ENCODE data around the gene MUC21. TPM values are rescaled to one million over a fixed set of nuclear protein-coding genes. Genes with fewer than 3 reads are reported as not detected.

MUC21 gene
- total RNA-seq, 1 experiment from 2014 or later = 0.13 TPM

GRCh38 chr6:30938730-30939129 lies 44.8 kb upstream of the MUC21 start:
- peaks cover 5% of the 10 kb centered on the region; the same call in 1 of the 2 replicates for H3F3A ChIP-seq (ENCODE audit: insufficient read depth, low read depth)
- no peaks in the 10 kb centered on the region for H3K9me3 ChIP-seq (ENCODE audit: insufficient read depth, low read depth)
- no peaks in the 10 kb centered on the region for H4K20me1 ChIP-seq (ENCODE audit: insufficient read depth)
- H2AFZ ChIP-seq = no peak overlapping the region
- ChIA-PET POLR2A (ENCODE audit: unreplicated experiment) (no interaction called here), CTCF (interaction anchor here (0.8 to 0.9 kb wide), 2 partner anchors 105 to 132 kb away, joined by 3 read pairs; no protein-coding TSS in a partner anchor)
- no peaks in the 10 kb centered on the region for H3K27me3 ChIP-seq (ENCODE audit: insufficient read depth, low read depth)
- TF ChIP-seq CTCF (conservative IDR thresholded peaks at IDR 0.05) (no peak), EZH2 (IDR thresholded peaks at IDR 0.05; ENCODE audit: low read depth) (no peak)
- BruUV-seq (replicated peaks) = no TSS peak
- no peak overlapping the region for H3K4me3 ChIP-seq
- peak in 1 of 2 experiments; percentile 40 for DNase-seq
- no peaks in the 10 kb centered on the region for H3K9me2 ChIP-seq (ENCODE audit: insufficient read depth)
- no peak overlapping the region for H3K4me2 ChIP-seq
- no peak overlapping the region for H3K27ac ChIP-seq
- intact Hi-C loops (cut with micrococcal nuclease; ENCODE audit: unreplicated experiment) = no loop called here
- no peaks in the 10 kb centered on the region for H3K36me3 ChIP-seq (ENCODE audit: low read depth)
- H3K4me1 ChIP-seq (replicated peaks; ENCODE audit: insufficient read depth) = peaks cover 17% of the 10 kb centered on the region; the same call in 1 of the 2 replicates
- H3K79me2 ChIP-seq (ENCODE audit: low read depth) = no peaks in the 10 kb centered on the region

GRCh38 chr6:30939473-30939872 lies 44.0 kb upstream of the MUC21 start:
- H3K27me3 ChIP-seq (ENCODE audit: insufficient read depth, low read depth) = no peaks in the 10 kb centered on the region
- intact Hi-C loops (cut with micrococcal nuclease; ENCODE audit: unreplicated experiment) = no loop called here
- DNase-seq = no peak
- no peak for TF ChIP-seq CTCF (conservative IDR thresholded peaks at IDR 0.05)
- no peak for TF ChIP-seq EZH2 (IDR thresholded peaks at IDR 0.05; ENCODE audit: low read depth)
- no peak overlapping the region for H2AFZ ChIP-seq
- H4K20me1 ChIP-seq (ENCODE audit: insufficient read depth) = no peaks in the 10 kb centered on the region
- no peaks in the 10 kb centered on the region for H3K9me2 ChIP-seq (ENCODE audit: insufficient read depth)
- H3K4me2 ChIP-seq = no peak overlapping the region
- peaks cover 17% of the 10 kb centered on the region; the same call in 1 of the 2 replicates for H3K4me1 ChIP-seq (replicated peaks; ENCODE audit: insufficient read depth)
- H3F3A ChIP-seq (ENCODE audit: insufficient read depth, low read depth) = peaks cover 5% of the 10 kb centered on the region; the same call in 1 of the 2 replicates
- BruUV-seq (replicated peaks) = no TSS peak
- ChIA-PET CTCF (interaction anchor here (0.5 to 0.8 kb wide), 2 partner anchors 104 to 109 kb away, joined by 3 to 24 read pairs; no protein-coding TSS in a partner anchor), POLR2A (ENCODE audit: unreplicated experiment) (no interaction called here)
- H3K9me3 ChIP-seq (ENCODE audit: insufficient read depth, low read depth) = no peaks in the 10 kb centered on the region
- H3K36me3 ChIP-seq (ENCODE audit: low read depth) = no peaks in the 10 kb centered on the region
- no peak overlapping the region for H3K27ac ChIP-seq
- no peaks in the 10 kb centered on the region for H3K79me2 ChIP-seq (ENCODE audit: low read depth)
- no peak overlapping the region for H3K4me3 ChIP-seq

- CTCF ChIA-PET = no interaction called here
- no TSS peak for BruUV-seq (replicated peaks)
- Histone ChIP-seq H3F3A (ENCODE audit: insufficient read depth, low read depth) (peaks cover 5% of the 10 kb centered on the region; the same call in 1 of the 2 replicates), H3K9me2 (ENCODE audit: insufficient read depth) (no peaks in the 10 kb centered on the region), H3K27me3 (ENCODE audit: insufficient read depth, low read depth) (no peaks in the 10 kb centered on the region), H3K4me1 (replicated peaks; ENCODE audit: insufficient read depth) (peaks cover 8% of the 10 kb centered on the region; the same call in 1 of the 2 replicates), H3K4me2 (no peak within 1 kb of the TSS), H3K9me3 (ENCODE audit: insufficient read depth, low read depth) (no peaks in the 10 kb centered on the region), H3K79me2 (ENCODE audit: low read depth) (no peaks in the 10 kb centered on the region), H2AFZ (no peak within 1 kb of the TSS), H4K20me1 (ENCODE audit: insufficient read depth) (no peaks in the 10 kb centered on the region), H3K4me3 (no peak within 1 kb of the TSS), H3K27ac (no peak within 1 kb of the TSS), H3K36me3 (ENCODE audit: low read depth) (no peaks in the 10 kb centered on the region)
- POLR2A ChIA-PET (ENCODE audit: unreplicated experiment) = interaction anchor here (0.5 kb wide), 1 partner anchor 796 kb away, joined by 6 read pairs; no protein-coding TSS in a partner anchor
- no peak for TF ChIP-seq CTCF (conservative IDR thresholded peaks at IDR 0.05)
- TF ChIP-seq EZH2 (IDR thresholded peaks at IDR 0.05; ENCODE audit: low read depth) = no peak
- DNase-seq = no peak
- intact Hi-C loops (cut with micrococcal nuclease; ENCODE audit: unreplicated experiment) = no loop called here
Measured at GRCh38 chr6:30940361-30940986, 43.0 kb upstream of the MUC21 start, which contains the start of gene MUCL3. Gene MUCL3 (plus strand): TSS chr6:30940973. CDS start chr6:30941000, 27 bp downstream.
